ENCODE results near the gene DOK6. TPM values are rescaled to one million over a fixed set of nuclear protein-coding genes. Genes with fewer than 3 reads are reported as not detected.
"Not testable (repeated sequence)": the region's sequence is repeated elsewhere in the genome, so short reads cannot be mapped to it uniquely, and the experiment has no call there.

Gene DOK6
- total RNA-seq (2014; rRNA removed; shearing (Covaris generic)), result 0.52 and 12.0 TPM in 2 replicates

DNA sequence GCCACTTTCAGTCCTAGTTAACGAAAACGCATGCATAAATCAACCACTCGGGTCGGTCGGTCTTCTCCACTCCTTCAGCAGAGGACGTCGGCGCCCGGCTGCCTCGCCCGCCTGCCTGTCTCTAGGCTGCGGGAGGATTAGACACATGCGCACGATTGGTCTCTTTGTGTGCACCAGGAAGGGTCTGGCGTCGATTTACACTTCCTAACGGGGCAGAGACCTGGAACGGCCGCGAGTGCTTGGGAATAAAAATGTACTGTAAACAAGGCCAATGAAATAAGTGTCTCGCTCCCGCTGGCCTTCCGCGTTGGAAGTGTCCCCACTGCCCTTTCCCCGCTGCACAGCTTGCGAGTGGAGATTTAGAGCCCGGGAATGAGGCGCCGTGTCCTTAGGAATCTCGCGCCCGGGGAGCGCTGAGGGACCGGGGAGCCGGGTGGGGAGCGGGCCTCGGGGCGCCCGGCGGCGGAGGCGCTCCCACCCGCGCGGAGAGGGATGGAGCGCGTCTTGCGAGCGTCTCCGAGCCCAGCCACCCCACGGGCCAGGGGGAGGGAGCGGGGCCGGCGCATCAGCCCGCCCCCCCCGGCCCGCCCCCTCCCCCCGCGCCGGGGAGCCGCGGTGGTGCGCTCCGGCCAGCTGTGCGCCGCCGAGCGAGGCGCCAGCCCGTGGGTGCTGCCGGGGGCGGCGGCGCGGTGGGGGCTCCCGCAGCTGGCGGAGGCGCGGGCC is at the start of gene DOK6:
DOK6 (plus strand) TSS at position 636 of the 723 bp plus-strand sequence.
- DNase-seq (ENCODE audit: low read depth), result peak; percentile 72

DNA sequence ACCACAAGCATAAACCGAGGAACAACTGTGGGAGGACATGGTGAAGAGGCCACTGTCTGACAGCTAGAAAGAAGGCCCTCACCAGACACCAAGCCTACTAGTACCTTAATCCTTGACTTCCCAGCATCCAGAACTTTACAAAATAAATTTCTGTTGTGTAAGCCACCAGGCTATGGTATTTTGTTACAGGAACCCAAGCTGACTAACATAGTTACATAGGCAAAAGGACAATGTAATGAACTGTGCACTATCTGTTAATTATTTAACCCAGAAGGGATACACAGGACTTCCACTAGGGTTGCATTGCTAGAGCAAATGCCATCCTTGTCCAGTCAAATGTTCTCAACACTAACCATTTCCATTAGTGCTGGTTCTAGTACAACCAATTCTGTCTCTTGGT is 47.7 kb upstream of the DOK6 start:
- no peak for DNase-seq (ENCODE audit: low read depth)

DNA sequence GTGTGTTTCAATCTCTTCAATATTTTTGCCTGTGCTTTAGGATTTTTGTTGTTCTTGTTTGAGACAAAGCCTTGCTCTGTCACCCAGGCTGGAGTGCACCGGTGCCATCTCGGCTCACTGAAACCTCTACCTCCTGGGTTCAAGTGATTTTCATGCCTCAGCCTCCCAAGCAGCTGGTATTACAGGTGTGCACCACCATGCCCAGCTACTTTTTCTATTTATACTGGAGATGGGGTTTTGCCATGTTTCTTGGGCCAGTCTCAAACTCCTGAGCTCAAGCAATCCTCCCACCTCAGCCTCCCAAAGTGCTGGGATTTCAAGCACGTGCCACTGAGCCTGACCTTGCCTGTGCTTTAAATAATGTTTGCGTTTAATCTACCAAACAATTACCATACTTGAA is 43.1 kb upstream of the DOK6 start:
- no peak for DNase-seq (ENCODE audit: low read depth)

DNA sequence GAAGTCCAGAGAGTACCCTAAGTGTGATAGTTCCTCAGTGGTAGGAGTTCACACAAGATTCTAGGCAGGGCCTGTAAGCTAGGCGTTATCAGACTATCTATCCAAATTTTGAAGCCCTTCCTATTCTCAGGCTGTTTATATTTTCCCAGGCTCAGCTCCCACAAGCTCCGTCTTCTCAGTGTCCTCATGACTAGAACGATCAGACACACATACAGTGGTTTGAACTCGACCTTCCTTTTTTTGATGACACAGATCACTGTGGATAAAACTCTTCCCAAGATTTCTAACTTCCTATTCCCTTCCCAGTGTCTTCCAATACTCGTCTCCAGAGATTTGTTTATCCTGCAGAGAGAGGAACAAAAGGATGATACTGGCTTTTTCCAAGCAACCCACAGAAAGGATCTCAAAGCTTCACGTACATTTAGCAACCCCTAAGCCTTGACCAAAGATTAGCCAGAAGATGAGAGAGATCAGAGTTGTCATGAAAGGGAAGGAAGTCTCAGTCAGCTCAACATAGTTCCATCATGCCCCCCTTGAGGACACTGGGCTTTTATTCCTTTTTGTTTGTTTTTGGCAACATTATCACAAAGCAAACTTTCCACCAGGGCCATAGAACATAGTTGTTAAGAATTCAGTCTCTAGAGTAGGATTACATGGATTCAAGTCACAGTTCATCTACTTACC is 42.3 kb upstream of the DOK6 start:
- DNase-seq (ENCODE audit: low read depth), result peak; percentile 32

DNA sequence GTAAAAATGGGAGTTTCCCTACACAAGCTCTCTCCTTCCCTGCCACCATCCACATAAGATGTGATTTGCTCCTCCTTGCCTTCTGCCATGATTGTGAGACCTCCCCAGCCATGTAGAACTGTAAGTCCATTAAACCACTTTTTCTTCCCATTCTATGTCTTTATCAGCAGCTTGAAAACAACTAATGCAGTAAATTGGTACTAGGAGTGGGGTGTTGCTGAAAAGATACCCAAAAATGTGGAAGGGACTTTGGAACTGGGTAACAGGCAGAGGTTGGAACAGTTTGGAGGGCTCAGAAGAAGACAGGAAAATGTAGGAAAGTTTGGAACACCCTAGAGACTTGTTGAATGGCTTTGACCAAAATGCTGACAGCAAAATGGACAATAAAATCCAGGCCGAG is 40.9 kb upstream of the DOK6 start:
- DNase-seq (ENCODE audit: low read depth), result not testable (repeated sequence)

DNA sequence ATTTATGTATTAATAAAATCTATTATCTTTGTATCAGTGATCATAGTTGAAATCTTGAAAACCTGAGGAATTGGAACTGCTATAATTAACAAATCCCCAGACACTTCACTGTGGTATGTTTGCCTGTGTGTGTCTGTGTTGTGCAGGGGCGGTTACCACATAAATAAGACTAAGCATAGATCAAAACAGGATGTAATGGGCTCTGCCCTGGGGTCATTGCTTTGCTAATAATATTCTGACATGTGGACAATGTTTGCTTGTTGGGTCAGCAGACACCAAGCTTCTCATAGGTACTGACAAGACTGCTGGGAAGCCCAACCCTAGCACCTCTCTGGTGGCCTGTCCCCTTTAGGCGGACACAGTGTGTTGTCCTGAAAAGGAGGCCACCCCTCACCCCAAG is 35.8 kb upstream of the DOK6 start:
- no peak for DNase-seq (ENCODE audit: low read depth)

DNA sequence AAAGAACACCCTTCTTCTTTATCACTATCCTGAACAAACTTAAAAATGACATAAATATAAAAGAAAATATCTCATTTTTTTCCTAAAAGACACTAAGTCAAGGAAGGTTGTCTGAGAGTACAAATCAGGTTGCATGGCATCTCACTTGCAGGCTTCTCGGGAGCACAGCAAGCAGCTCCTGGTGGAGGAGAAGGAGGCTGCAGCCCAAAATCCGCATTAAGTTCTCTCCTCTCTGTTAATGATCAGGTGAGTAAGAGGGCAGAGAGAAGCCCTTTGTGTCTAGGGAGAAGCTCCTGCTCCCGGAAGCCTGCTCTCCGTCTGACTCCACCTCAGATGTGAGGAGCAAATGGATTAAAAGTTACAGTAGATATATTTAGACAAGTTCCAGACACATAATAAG is 35.0 kb upstream of the DOK6 start:
- no peak for DNase-seq (ENCODE audit: low read depth)

DNA sequence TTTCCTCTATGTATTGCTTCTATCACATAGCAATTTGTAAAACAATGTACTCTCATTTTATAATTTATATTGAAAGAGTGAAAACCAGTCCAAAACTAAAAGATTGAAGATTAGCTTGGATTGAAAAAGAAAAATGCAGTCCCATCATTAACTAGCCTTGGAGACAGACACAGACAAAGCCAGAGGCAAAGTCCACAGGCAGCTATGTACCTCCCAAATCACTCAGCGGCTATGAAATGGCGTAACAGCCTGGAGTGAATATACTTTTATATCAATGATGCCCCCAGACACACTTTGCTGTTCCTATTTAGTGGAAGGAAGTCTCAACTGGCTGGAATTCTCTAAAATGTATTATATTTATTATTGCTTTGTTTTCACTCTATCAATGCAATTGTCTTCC is 33.6 kb upstream of the DOK6 start:
- no peak for DNase-seq (ENCODE audit: low read depth)

DNA sequence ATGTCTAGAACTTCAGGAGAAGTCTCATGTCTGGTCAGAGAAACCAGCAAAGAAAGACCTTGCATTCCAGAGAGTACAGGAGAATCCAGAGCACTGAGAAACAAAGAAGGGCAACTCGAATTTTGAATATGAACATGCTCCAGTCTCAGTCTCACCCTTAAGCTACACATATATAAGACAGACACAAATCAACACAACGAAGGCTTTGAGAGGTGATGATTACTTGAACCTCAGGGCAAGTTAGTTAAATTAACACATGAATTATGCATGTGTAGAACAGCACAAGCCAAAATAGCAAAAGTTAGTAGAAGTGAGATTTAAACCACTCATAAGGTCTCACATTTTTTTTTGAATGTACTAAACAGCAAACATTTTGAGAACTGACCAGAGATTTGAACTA is 29.0 kb upstream of the DOK6 start:
- no peak for DNase-seq (ENCODE audit: low read depth)

DNA sequence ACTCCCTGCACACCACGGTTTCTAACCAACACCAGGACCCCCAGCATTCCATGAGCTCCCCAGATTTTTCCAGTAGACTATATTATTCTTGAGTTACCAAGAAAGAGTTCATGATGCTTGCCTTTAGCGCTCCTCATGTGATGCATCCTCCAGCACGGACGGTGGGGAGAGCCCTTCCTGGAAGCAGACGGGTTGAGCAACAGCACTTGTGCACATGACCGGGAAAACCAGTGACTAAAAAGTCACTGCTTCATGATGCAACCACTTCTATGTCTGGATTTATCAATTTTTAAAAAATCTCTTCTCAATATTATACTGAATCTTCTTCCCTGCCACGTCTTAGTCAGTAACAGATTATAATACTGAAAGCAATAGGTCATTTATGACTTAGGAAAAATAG is 20.4 kb upstream of the DOK6 start:
- no peak for DNase-seq (ENCODE audit: low read depth)

DNA sequence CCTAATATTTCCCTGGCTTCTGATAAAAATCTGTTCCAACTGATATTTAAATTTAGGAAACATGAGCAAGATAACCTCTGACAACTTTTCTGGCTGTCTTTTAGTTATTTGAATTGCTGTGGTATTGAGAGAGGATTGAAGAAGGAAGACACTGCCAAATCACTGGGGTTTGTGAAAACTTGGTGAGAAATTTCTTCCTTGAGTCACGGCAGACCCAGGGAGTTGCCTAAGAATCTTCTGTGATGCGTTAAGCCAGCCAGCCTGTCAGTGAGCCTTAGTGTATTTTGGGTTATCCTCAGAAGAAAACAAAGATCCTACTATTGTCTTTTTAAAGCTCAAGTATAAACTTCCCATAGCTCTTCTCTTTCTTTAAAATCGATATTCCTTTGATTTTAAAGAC is 17.5 kb upstream of the DOK6 start:
- no peak for DNase-seq (ENCODE audit: low read depth)

DNA sequence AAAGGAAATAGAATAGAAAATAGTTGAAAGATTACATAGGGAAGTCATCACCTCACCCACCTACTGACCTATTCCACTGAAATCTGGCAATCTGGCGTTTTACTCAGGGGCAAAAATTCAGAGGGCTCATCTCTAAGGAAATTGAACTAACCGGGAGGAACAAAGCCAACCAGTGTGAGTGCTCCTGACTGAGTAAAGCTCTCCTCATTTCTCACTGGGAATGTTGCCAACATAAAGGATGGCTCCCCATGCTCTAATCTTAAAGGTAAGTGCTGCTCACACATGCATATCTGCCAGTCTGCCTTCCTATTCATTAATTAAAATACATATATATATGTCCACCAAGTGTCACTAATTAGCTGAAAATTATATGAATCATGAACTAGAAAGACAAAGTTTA is 13.5 kb upstream of the DOK6 start:
- DNase-seq (ENCODE audit: low read depth), result peak; percentile 7

DNA sequence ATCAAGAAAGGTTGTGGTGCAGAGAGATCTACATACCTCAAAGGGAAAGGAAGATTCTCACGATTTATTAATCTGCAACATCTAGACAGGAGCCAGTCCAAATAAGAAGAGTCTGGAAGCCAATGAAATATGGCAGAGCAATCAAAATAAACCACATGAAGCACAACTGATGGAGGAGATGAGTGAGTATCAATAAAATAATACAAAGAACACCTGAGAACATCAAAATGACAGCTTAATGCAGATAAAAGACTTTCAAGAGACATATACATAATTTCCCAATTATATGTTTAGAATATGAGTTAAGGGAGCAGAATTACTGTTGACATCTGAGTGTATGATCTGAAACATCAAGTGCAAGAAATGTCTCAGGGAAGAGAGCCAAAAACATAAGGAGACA is 12.5 kb upstream of the DOK6 start:
- no peak for DNase-seq (ENCODE audit: low read depth)

DNA sequence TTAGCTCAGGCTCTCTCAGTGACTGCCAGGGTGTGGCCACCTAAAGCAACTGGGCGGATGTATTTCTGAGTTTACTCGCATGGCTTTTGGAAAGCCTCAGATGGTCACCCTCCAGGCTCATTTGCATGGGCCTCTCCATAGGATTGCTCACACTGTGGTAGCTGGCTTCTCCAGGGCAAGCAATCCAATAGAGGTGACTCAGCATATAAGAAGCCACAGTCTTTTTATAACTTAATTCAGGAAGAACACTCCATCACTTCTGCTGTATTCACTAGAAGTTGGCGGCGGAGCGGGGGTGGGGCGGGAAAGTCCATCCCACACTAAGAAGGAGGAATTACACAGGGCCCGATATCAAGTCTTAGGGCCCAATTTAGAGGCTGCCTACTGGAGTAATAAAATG is 3.6 kb upstream of the DOK6 start:
- peak; percentile 60 for DNase-seq (ENCODE audit: low read depth)

DNA sequence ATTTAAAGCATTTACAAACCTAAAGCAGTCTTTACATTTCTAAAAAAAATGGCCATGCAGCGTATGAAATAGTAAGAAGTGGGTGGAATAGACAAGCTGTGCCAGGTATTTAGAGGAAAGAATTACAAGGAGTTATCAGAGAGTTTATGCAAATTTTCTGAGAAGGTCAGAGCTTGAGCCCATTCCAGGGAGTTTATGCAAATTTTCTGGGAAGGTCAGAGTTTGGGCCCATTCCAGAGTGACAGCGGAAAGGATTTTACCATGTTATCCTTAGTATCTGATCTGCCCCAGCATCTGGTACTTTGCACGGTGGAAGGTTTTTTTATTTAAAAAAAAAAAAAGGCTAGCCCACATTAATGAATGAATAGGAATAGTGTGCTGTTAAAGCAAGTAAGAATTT is 1.4 kb upstream of the DOK6 start:
- DNase-seq (ENCODE audit: low read depth), result no peak

DNA sequence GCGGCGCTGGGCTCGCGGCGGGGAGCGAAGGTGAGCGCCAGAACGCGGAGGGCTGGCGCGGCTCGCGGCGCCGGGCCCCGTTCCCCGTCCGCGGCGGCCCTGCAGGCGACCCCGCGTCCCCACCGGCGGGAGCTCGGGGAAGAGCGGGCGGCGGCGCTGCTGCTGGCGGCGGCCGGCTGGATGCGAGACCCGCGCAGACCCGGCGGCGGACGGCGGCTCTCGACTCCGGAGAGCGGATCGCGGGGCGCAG is 213 bp downstream of the DOK6 start:
- no peak for DNase-seq (ENCODE audit: low read depth)

DNA sequence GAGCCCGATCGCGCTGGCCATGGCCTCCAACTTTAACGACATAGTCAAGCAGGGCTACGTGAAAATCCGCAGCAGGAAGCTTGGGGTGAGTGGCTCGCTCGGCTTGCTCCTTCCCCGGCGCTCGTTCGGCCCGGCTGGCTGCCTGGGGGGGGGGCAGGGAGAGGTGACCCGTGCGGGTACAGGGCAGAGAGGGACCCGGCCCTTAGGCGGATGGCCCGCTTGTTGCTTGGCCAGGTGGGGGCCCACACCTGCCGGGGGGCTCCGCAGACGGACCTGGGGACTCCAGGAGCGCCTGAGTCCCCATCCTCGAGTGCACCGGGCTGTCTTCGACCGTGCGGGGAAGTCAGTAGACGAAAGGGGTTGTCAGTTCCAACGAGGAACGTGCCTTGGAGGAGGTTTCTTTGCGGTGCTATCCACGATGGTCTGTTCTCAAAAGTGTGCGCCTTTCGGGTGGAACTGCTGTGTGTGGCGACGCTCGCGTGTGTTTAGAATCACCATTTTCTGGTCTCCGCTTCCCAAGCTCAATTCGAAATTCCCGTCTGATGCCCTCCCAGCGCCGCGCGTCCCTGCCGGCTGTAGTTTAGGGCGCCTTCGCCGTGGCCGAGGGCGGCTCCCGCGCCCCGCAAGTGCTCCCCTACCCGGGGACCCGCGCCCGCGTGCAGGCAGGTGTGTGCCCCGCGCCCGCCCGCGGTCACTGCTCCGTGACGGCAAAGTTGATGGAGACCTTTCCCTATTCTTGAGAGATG is 711 bp downstream of the DOK6 start:
- peak; percentile 4 for DNase-seq (ENCODE audit: low read depth)

DNA sequence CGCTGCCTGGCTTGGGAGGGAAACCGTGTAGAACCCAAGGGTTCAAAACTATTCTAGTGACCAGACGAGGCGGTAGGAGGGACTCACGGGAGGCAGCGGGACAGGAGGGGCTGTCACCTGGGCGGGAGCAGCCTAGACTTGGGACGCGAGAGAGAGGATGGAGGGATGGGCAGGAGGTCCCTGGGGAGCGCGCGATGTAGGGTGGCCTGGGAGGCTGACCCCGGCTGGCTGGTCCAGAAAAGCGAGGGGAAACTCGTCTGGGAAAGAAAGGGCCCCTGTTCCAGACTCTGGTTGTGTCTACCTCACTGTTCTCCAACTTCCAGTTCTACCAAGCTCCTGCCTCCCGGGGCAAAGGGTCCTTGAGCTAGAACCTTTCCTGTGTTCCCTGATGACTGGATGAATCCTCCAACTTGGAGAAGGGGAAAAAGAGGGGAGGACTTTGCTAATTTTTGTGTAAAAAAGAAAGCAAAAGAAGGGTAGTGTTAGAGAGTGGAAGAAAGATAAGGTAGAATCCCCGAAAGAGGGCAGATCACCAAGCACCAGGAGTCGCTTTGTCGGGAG is 1.4 kb downstream of the DOK6 start:
- no peak for DNase-seq (ENCODE audit: low read depth)

DNA sequence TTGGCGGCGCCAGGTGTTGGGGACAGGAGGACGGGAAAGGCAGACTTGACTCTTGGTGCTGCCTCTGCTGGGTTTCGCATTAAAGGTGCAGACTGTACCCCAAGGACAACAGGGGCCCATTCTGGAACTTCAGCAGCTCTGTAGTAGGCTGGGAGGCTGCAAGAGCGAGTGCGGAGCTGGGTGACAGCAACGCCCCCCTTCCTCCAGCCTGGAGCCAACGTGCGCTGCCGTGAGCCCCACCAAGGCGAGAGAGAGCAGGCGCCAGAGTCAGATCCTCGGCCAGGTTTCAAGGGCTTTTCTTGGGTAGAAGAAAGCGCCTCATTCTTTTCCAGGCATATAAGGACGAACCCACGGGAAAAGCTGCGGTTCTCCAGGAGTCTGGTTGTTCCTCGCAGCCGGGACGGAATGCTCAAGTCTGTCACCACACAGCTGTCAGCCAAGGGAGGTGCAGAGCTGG is 1.9 kb downstream of the DOK6 start:
- no peak for DNase-seq (ENCODE audit: low read depth)

DNA sequence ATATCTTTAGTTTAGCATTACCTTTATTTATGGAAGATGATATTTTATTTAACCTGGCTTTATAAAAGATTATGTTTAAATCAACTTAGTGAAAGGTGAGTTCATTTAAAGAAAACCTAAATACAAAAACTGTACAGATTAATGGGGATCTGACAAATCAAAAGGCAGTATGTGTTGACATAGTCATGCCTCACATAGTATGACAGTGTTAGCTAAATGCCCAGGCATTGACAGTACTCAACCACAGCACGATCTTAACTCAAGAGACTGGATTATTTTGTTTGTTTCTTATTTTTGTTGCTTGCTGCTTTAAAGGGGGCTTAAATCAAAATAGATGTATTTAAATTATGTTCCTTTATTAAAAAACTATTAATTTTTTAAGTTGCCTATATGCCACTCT is 7.8 kb downstream of the DOK6 start:
- DNase-seq (ENCODE audit: low read depth), result no peak

DNA sequence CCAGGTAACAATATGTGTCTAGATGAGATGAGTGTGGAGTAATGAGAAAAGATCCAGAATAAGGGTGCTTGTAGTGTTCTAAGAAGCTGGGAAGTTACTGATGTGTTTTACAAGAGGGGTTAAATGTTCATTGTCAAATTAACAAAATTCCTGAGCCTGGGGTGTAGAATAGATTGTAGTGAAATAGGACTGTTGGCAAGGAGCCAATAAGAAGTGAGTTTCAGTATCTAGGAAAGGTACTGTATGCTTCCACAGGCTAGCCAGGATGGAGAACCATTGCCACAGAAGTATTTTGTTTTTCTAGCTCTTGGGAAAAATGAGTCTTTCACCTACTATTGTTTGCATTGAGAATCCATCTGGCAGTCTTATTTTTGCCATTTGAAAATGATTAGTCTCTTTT is 10.5 kb downstream of the DOK6 start:
- DNase-seq (ENCODE audit: low read depth), result no peak

DNA sequence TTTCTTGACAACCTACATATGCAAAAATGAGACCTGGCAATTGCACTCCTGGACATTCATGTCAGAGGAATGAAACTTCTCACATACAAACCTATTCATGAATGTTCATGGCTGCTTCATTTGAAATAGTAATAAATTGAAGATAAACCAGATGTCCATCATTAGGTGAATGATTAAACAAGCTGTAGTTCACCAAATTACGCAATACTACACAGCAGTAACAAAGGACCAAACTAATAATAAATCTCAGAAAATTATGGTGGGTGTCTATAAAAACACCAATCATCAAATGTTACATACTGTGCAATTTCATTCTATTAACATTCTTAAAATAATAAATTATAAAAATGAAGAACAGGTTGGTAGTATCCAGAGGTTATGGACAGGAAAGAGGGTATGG is 13.5 kb downstream of the DOK6 start:
- DNase-seq (ENCODE audit: low read depth), result no peak

DNA sequence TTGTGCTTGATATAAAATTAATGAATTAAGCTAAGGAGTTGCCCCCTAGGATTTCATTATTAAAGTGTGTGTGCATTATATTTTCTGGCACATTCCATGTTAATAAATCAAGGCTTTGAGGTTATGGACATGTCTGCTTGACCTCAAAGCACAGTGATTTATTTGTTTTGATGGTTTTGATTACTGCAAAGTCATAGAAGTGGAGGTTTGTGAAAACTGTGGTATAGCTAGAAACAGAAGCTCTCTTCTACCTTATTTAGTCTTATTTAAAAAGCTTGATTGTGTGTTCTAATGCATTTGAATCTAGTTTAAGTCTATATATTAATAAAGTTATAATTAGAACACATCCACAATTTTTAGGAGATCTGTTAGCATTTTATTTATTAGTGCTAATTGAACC is 32.2 kb downstream of the DOK6 start:
- DNase-seq (ENCODE audit: low read depth), result peak; percentile 19
